DND-41 (cell line): ENCODE measurements around the gene CMSS1.

ENCODE experiments used
- ATAC-seq: fragments of 200-7000 bp; cut with Tn5 transposase; 3 replicates; pipeline ENCODE4 v1.9.1; 2021; ENCODE audit warnings: low read depth; ENCODE audit not compliant: insufficient read depth
- DNase-seq: peaks from one replicate; pipeline ENCODE4 v3.0.0-alpha.2; 2020
- H2AFZ ChIP-seq: 2 replicates; pipeline ENCODE4 v1.6.0; 2012; ENCODE audit warnings: low read depth, low read length
- H3K27ac ChIP-seq: 2 replicates; pipeline ENCODE4 v1.5.1; 2012; ENCODE audit warnings: low read length, inconsistent platforms
- H3K27me3 ChIP-seq: fragments of 200-600 bp; sonication (generic); 2 replicates; pipeline ENCODE4 v1.6.0; 2012; ENCODE audit warnings: low read length, mild to moderate bottlenecking, inconsistent platforms; ENCODE audit not compliant: insufficient read depth, poor library complexity
- H3K36me3 ChIP-seq: 2 replicates; pipeline ENCODE4 v1.5.1; 2012; ENCODE audit warnings: low read length, inconsistent platforms; ENCODE audit not compliant: insufficient read depth
- H3K4me1 ChIP-seq: 2 replicates; pipeline ENCODE4 v1.5.1; 2012; ENCODE audit warnings: mild to moderate bottlenecking, low read length; ENCODE audit not compliant: insufficient read depth
- H3K4me2 ChIP-seq: 2 replicates; pipeline ENCODE4 v1.6.0; 2012; ENCODE audit warnings: mild to moderate bottlenecking, moderate library complexity, low read length, inconsistent platforms; ENCODE audit not compliant: insufficient read depth
- H3K4me3 ChIP-seq, 2 experiments: fragments of 200-600 bp in 1 of 2; shearing (Covaris generic) in 1 of 2; 2 replicates each; pipeline ENCODE4 v1.5.1; 2012 to 2016; ENCODE audit warnings: inconsistent platforms in 2 of 2, low read length in 2 of 2, mild to moderate bottlenecking in 2 of 2, low read depth in 1 of 2, moderate library complexity in 1 of 2
- H3K79me2 ChIP-seq: 2 replicates; pipeline ENCODE4 v1.6.0; 2012; ENCODE audit warnings: low read length, inconsistent platforms; ENCODE audit not compliant: insufficient read depth
- H3K9ac ChIP-seq: 2 replicates; pipeline ENCODE4 v1.6.0; 2012; ENCODE audit warnings: low read depth, mild to moderate bottlenecking, inconsistent platforms, low read length, moderate library complexity
- H3K9me3 ChIP-seq: 2 replicates; pipeline ENCODE4 v1.5.1; 2012; ENCODE audit warnings: low read length, moderate library complexity, mild to moderate bottlenecking, inconsistent platforms; ENCODE audit not compliant: insufficient read depth, severe bottlenecking
- H4K20me1 ChIP-seq: 2 replicates; pipeline ENCODE4 v1.6.0; 2012; ENCODE audit warnings: low read length; ENCODE audit not compliant: insufficient read depth
- EZH2 ChIP-seq: IDR thresholded peaks from 3 replicates; pipeline ENCODE4 v1.6.1; 2012; ENCODE audit warnings: borderline replicate concordance, low read depth, mild to moderate bottlenecking, moderate library complexity, low read length, inconsistent platforms; ENCODE audit not compliant: severe bottlenecking
- TF ChIP-seq, protein P1 (sequence below): IDR thresholded peaks from 2 replicates; pipeline ENCODE4 v1.5.1; 2012; ENCODE audit warnings: borderline replicate concordance, low read length, moderate library complexity, mild to moderate bottlenecking; ENCODE audit not compliant: poor library complexity, severe bottlenecking; ENCODE audit errors: extremely low read depth

Gene CMSS1

DNA sequence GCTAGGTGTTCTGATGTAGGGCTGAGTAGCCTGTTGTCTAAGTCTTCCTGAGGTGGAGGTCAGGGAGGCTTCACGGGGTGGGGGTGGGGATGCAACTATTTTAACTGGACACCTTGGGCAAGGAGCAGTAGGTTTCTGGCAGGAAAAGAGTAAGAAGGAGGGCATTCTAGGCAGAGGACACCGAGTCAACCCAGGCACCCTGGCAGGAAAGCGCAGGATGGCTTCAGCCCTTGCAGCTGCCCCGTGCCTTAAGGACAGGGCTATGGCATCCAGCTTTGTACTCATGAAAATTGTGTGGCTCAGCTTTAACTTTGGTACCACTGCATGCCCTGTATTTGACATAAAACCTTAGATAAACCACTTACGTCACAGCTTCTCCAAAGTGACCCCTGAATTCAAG lies 303.0 kb downstream of the CMSS1 start:
- no peaks in the 10 kb centered on the region for H4K20me1 ChIP-seq
- no peak overlapping the region for H3K27ac ChIP-seq
- DNase-seq (no peak), ATAC-seq (no peak)
- H3K36me3 ChIP-seq = no peaks in the 10 kb centered on the region
- no peaks in the 10 kb centered on the region for H3K9me3 ChIP-seq
- no peak overlapping the region for H3K4me3 ChIP-seq
- no peaks in the 10 kb centered on the region for H3K4me1 ChIP-seq
- no peaks in the 10 kb centered on the region for H3K79me2 ChIP-seq
- no peak overlapping the region for H2AFZ ChIP-seq
- no peak for TF ChIP-seq EZH2
- TF ChIP-seq, protein P1, sequence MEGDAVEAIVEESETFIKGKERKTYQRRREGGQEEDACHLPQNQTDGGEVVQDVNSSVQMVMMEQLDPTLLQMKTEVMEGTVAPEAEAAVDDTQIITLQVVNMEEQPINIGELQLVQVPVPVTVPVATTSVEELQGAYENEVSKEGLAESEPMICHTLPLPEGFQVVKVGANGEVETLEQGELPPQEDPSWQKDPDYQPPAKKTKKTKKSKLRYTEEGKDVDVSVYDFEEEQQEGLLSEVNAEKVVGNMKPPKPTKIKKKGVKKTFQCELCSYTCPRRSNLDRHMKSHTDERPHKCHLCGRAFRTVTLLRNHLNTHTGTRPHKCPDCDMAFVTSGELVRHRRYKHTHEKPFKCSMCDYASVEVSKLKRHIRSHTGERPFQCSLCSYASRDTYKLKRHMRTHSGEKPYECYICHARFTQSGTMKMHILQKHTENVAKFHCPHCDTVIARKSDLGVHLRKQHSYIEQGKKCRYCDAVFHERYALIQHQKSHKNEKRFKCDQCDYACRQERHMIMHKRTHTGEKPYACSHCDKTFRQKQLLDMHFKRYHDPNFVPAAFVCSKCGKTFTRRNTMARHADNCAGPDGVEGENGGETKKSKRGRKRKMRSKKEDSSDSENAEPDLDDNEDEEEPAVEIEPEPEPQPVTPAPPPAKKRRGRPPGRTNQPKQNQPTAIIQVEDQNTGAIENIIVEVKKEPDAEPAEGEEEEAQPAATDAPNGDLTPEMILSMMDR = no peak
- H3K9ac ChIP-seq = no peak overlapping the region
- no peak overlapping the region for H3K4me2 ChIP-seq
- no peaks in the 10 kb centered on the region for H3K27me3 ChIP-seq

DNA sequence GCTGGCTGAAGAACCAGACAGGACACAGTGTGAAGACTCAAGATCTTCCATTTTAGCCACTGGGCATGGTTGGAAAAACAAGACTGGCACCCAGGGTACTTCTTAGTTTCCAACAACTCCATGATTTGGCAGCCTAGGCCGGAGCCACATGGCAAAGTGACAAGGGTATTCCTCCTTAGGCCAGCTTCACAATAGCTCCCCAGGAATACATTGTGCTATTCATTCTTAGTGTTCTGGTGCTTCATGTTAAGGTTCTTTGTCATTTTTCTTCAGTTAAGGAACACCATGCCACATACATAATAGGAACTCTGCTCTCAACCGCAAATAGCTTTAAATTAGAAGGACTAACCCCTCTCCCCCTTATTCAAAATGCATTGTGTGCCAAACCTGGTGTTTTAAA lies 304.7 kb downstream of the CMSS1 start:
- Histone ChIP-seq H4K20me1 (no peaks in the 10 kb centered on the region), H3K79me2 (no peaks in the 10 kb centered on the region), H2AFZ (no peak overlapping the region), H3K9ac (no peak overlapping the region), H3K4me3 (no peak overlapping the region), H3K4me1 (no peaks in the 10 kb centered on the region), H3K9me3 (no peaks in the 10 kb centered on the region), H3K36me3 (no peaks in the 10 kb centered on the region), H3K4me2 (no peak overlapping the region), H3K27ac (no peak overlapping the region), H3K27me3 (no peaks in the 10 kb centered on the region)
- no peak for DNase-seq
- no peak for ATAC-seq
- TF ChIP-seq EZH2 = no peak

DNA sequence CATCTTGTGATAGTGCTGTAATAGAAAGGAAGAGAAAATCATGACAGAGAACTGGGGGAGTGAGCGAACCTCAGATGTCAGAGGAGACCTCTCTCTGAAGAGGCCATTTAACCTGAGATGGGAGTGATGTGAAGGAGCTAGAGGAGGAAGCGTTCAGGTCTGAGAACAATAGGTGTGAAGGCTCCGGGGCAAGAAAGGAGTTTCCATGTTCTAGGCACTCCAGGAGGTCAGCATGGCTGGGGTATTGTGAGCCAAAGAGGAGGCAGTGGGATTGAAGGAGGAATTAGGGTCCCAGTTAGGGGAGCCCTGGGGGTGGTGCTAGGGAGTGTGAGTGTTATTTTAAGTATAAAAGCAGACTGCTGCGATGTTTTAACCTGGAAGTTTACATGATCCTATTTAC lies 305.4 kb downstream of the CMSS1 start:
- no peak for TF ChIP-seq EZH2
- TF ChIP-seq, protein P1 = no peak
- Histone ChIP-seq H4K20me1 (no peaks in the 10 kb centered on the region), H3K4me2 (no peak overlapping the region), H2AFZ (no peak overlapping the region), H3K9me3 (no peaks in the 10 kb centered on the region), H3K4me1 (no peaks in the 10 kb centered on the region), H3K27me3 (no peaks in the 10 kb centered on the region), H3K27ac (no peak overlapping the region), H3K4me3 (no peak overlapping the region), H3K36me3 (no peaks in the 10 kb centered on the region), H3K79me2 (no peaks in the 10 kb centered on the region), H3K9ac (no peak overlapping the region)
- DNase-seq (no peak), ATAC-seq (no peak)

DNA sequence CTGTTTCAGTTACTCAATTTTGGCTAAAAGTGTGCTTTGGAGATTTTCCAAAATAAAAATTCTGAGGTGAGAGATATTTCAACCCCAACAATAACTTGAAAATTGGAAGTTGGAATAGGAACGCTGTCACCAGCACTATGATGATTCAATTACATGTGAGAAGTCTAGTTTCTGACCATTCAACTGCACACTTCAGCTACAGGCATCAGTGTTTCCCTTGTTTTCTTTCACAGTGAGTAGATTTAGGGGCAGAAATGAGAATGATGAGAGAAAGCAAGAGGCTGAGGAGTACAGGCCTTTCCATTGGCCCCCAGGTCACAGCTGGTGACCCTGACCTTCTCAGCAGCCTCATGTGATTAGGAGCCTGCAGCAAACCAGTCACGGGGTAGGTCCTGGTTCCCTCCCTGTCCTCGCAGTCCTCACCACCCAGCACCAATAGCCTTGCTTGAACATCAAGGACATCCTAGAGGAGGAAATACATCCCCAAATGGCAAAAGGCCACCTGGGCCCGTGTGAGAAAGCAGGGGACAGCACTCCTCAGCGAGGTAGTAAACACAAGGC lies 306.6 kb downstream of the CMSS1 start:
- Histone ChIP-seq H3K79me2 (no peaks in the 10 kb centered on the region), H3K36me3 (no peaks in the 10 kb centered on the region), H3K27me3 (no peaks in the 10 kb centered on the region), H3K4me3 (no peak overlapping the region), H3K4me2 (no peak overlapping the region), H4K20me1 (no peaks in the 10 kb centered on the region), H3K27ac (no peak overlapping the region), H2AFZ (no peak overlapping the region), H3K9ac (no peak overlapping the region), H3K9me3 (no peaks in the 10 kb centered on the region), H3K4me1 (no peaks in the 10 kb centered on the region)
- ATAC-seq (no peak), DNase-seq (no peak)
- TF ChIP-seq, protein P1 = no peak
- TF ChIP-seq EZH2 = no peak
